Measurements from ENCODE around the gene GPANK1. TPM values are rescaled to one million over a fixed set of nuclear protein-coding genes. Genes with fewer than 3 reads are reported as not detected.

Gene GPANK1
- total and polyA plus RNA-seq, 9 of the 15 experiments (the other 6 are each of a cell fraction or from before 2014, with no cell fraction given): 32.2 to 111 (median 46.3) TPM

DNA sequence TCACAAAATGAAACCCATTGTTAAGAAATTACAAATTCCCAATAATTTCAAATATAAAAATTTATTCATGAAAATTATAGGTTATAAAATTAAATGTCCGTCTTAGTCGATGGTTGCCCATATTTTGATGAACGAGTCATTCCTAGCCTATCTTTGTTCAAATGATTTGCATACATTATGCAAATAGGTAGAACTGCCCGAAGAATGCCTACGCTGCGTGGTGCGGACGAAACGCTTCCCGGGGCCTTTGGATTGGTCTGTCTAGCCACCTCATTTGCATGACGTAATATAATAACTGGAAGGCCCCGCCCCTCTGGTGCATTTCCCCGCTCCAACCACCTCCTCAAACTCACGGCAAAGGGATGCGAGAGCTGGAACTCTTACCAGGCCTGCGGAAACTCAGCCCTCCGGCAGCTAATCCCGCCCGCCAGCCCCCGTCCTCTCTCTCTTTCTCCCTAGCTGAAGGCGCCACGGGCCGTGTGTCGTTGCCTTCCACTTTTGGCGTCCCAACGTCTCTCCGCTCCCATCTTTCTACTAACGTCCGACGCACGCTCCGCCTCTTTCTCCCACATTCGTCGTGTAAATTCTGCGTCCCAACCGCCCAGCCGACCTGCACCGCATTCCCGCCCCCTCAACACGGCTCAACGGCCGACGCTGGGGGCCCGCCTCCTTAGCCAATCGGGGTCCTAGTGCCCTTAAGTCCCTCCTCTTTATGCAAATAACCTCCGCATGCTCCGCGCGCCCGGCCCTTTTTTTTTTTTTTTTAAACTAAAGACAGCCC, 44.8 kb downstream of the GPANK1 start (continued):
- TF ChIP-seq BRF1 (IDR thresholded peaks at IDR 0.05; ENCODE audit: borderline replicate concordance, extremely low read depth, insufficient read length) (no peak), CTCFL (IDR thresholded peaks at IDR 0.05; ENCODE audit: borderline replicate concordance, insufficient read depth, low read depth, low read length, poor library complexity, severe bottlenecking) (no peak), HEY1 (CRISPR knock-in tag; IDR thresholded peaks at IDR 0.05; ENCODE audit: borderline replicate concordance) (no peak), SREBF1 (IDR thresholded peaks at IDR 0.05; ENCODE audit: borderline replicate concordance, low read depth, low read length) (peak; percentile 25; the same call in 1 of the 2 replicates), ZBTB40 (IDR thresholded peaks at IDR 0.05) (no peak), ZBTB40 (CRISPR knock-in tag; IDR thresholded peaks at IDR 0.05) (no peak), ELF4 (CRISPR knock-in tag; IDR thresholded peaks at IDR 0.05) (peak; percentile 96), MIER1 (IDR thresholded peaks at IDR 0.05; ENCODE audit: low read depth) (no peak), GABPB2 (CRISPR knock-in tag; conservative IDR thresholded peaks at IDR 0.05) (no peak; the same call in 1 of the 2 replicates)
- TF ChIP-seq, protein P1, sequence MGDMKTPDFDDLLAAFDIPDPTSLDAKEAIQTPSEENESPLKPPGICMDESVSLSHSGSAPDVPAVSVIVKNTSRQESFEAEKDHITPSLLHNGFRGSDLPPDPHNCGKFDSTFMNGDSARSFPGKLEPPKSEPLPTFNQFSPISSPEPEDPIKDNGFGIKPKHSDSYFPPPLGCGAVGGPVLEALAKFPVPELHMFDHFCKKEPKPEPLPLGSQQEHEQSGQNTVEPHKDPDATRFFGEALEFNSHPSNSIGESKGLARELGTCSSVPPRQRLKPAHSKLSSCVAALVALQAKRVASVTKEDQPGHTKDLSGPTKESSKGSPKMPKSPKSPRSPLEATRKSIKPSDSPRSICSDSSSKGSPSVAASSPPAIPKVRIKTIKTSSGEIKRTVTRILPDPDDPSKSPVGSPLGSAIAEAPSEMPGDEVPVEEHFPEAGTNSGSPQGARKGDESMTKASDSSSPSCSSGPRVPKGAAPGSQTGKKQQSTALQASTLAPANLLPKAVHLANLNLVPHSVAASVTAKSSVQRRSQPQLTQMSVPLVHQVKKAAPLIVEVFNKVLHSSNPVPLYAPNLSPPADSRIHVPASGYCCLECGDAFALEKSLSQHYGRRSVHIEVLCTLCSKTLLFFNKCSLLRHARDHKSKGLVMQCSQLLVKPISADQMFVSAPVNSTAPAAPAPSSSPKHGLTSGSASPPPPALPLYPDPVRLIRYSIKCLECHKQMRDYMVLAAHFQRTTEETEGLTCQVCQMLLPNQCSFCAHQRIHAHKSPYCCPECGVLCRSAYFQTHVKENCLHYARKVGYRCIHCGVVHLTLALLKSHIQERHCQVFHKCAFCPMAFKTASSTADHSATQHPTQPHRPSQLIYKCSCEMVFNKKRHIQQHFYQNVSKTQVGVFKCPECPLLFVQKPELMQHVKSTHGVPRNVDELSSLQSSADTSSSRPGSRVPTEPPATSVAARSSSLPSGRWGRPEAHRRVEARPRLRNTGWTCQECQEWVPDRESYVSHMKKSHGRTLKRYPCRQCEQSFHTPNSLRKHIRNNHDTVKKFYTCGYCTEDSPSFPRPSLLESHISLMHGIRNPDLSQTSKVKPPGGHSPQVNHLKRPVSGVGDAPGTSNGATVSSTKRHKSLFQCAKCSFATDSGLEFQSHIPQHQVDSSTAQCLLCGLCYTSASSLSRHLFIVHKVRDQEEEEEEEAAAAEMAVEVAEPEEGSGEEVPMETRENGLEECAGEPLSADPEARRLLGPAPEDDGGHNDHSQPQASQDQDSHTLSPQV (IDR thresholded peaks at IDR 0.05): no peak
